ENCODE results near the gene ASAP2. TPM values are rescaled to one million over a fixed set of nuclear protein-coding genes. Genes with fewer than 3 reads are reported as not detected.
A peak's percentile ranks its signal among the peaks of the same experiment; 100 is the strongest.

The ASAP2 gene
- total RNA-seq, 1 donor from 2014 or later, result 24.3 TPM

GRCh38 chr2:9236045-9236344 lies 29.4 kb downstream of the ASAP2 start:
- ATAC-seq (no peak), DNase-seq (no peak)
- no peaks in the 10 kb centered on the region for H3K27me3 ChIP-seq (ENCODE audit: low read depth)
- no peak overlapping the region for H3K4me3 ChIP-seq
- peaks cover 87% of the 10 kb centered on the region for H3K4me1 ChIP-seq
- intact Hi-C loops (cut with DNase I), result no loop called here
- no peak for TF ChIP-seq CTCF (IDR thresholded peaks at IDR 0.05)
- no peaks in the 10 kb centered on the region for H3K9me3 ChIP-seq
- peak overlapping the region; percentile 74 for H3K27ac ChIP-seq
- no peaks in the 10 kb centered on the region for H3K36me3 ChIP-seq

GRCh38 chr2:9236867-9237266 lies 30.3 kb downstream of the ASAP2 start:
- ATAC-seq (no peak), DNase-seq (no peak)
- Histone ChIP-seq H3K36me3 (no peaks in the 10 kb centered on the region), H3K27me3 (ENCODE audit: low read depth) (no peaks in the 10 kb centered on the region), H3K4me1 (peaks cover 84% of the 10 kb centered on the region), H3K27ac (peak overlapping the region; percentile 47), H3K4me3 (no peak overlapping the region), H3K9me3 (no peaks in the 10 kb centered on the region)
- TF ChIP-seq CTCF (IDR thresholded peaks at IDR 0.05), result no peak
- intact Hi-C loops (cut with DNase I), result no loop called here

- no peaks in the 10 kb centered on the region for H3K36me3 ChIP-seq
- peaks cover 84% of the 10 kb centered on the region for H3K4me1 ChIP-seq
- no peak for DNase-seq
- ATAC-seq, result no peak
- no peaks in the 10 kb centered on the region for H3K27me3 ChIP-seq (ENCODE audit: low read depth)
- peak overlapping the region; percentile 8 for H3K27ac ChIP-seq
- no peaks in the 10 kb centered on the region for H3K9me3 ChIP-seq
- no peak for TF ChIP-seq CTCF (IDR thresholded peaks at IDR 0.05)
- H3K4me3 ChIP-seq, result no peak overlapping the region
- intact Hi-C loops (cut with DNase I), result no loop called here
Observed at GRCh38 chr2:9237831-9238230, 31.2 kb downstream of the ASAP2 start.

GRCh38 chr2:9238591-9239326 lies 32.1 kb downstream of the ASAP2 start:
- H3K27ac ChIP-seq, result no peak overlapping the region
- no peaks in the 10 kb centered on the region for H3K9me3 ChIP-seq
- H3K36me3 ChIP-seq, result no peaks in the 10 kb centered on the region
- intact Hi-C loops (cut with DNase I), result no loop called here
- TF ChIP-seq CTCF (IDR thresholded peaks at IDR 0.05), result no peak
- no peak for DNase-seq
- peaks cover 75% of the 10 kb centered on the region for H3K4me1 ChIP-seq
- no peak for ATAC-seq
- no peaks in the 10 kb centered on the region for H3K27me3 ChIP-seq (ENCODE audit: low read depth)
- H3K4me3 ChIP-seq, result no peak overlapping the region

GRCh38 chr2:9239616-9240015 lies 33.0 kb downstream of the ASAP2 start:
- DNase-seq (no peak), ATAC-seq (no peak)
- no peak for TF ChIP-seq CTCF (IDR thresholded peaks at IDR 0.05)
- Histone ChIP-seq H3K9me3 (no peaks in the 10 kb centered on the region), H3K27me3 (ENCODE audit: low read depth) (no peaks in the 10 kb centered on the region), H3K36me3 (no peaks in the 10 kb centered on the region), H3K4me3 (no peak overlapping the region), H3K27ac (no peak overlapping the region), H3K4me1 (peaks cover 66% of the 10 kb centered on the region)
- intact Hi-C loops (cut with DNase I), result no loop called here
